Effector memory CD4-positive, alpha-beta T cell (primary cell): ENCODE results near the gene ABHD16B.

Experiments
- DNase-seq, 3 donors: peaks; one replicate each; pipeline ENCODE4 v3.0.0-alpha.2; 2020
- H3K27ac ChIP-seq: 2 replicates; pipeline ENCODE4 v1.7.0; 2013; ENCODE audit warnings: mild to moderate bottlenecking, low read length, moderate library complexity; ENCODE audit not compliant: insufficient read depth, poor library complexity, severe bottlenecking
- H3K27me3 ChIP-seq: replicated peaks from 2 replicates; pipeline ENCODE4 v1.7.0; 2013; ENCODE audit warnings: mild to moderate bottlenecking, low read length; ENCODE audit not compliant: insufficient read depth, control insufficient read depth, poor library complexity, severe bottlenecking
- H3K36me3 ChIP-seq: 2 replicates; pipeline ENCODE4 v1.7.0; 2013; ENCODE audit warnings: mild to moderate bottlenecking, low read length, moderate library complexity; ENCODE audit not compliant: control insufficient read depth, insufficient read depth
- H3K4me1 ChIP-seq: 2 replicates; pipeline ENCODE4 v1.7.0; 2013; ENCODE audit warnings: low read length, mild to moderate bottlenecking; ENCODE audit not compliant: control insufficient read depth, insufficient read depth, poor library complexity, severe bottlenecking
- H3K4me3 ChIP-seq: 2 replicates; pipeline ENCODE4 v1.7.0; 2013; ENCODE audit warnings: low read length, low read depth, mild to moderate bottlenecking; ENCODE audit not compliant: insufficient read depth, poor library complexity, severe bottlenecking
- H3K9me3 ChIP-seq: 2 replicates; pipeline ENCODE4 v1.7.0; 2013; ENCODE audit warnings: mild to moderate bottlenecking, low read length, moderate library complexity; ENCODE audit not compliant: control insufficient read depth
- total RNA-seq, 3 donors: gene quantifications; one replicate each; lab custom pipeline; 2026; lab: John Stamatoyannopoulos, UW

Gene ABHD16B
- 0 reads per million in 3 donors for total RNA-seq

DNA sequence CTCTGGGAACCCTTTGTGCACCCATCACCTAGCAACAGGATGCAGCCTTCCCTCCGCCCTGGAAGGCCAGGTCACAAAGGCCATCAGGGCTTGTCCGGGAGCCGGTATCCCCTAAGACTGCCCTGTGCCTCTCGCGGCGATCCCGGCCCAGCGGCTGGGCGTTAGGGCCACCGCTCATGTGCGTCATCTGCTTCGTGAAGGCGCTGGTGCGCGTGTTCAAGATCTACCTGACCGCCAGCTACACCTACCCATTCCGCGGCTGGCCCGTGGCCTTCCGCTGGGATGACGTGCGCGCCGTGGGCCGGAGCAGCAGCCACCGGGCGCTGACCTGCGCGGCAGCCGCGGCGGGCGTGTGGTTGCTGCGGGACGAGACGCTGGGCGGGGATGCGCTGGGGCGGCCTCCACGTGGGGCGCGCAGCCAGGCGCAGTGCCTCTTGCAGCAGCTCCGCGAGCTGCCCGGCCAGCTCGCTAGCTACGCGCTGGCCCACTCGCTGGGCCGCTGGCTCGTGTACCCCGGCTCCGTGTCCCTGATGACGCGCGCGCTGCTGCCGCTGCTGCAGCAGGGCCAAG, at the start of gene ABHD16B:
Gene ABHD16B, plus strand, starts transcription at position 134 of the 570 bp plus-strand sequence. Its CDS starts 43 bp downstream, at position 177.
- no peak within 1 kb of the TSS for H3K4me3 ChIP-seq

DNA sequence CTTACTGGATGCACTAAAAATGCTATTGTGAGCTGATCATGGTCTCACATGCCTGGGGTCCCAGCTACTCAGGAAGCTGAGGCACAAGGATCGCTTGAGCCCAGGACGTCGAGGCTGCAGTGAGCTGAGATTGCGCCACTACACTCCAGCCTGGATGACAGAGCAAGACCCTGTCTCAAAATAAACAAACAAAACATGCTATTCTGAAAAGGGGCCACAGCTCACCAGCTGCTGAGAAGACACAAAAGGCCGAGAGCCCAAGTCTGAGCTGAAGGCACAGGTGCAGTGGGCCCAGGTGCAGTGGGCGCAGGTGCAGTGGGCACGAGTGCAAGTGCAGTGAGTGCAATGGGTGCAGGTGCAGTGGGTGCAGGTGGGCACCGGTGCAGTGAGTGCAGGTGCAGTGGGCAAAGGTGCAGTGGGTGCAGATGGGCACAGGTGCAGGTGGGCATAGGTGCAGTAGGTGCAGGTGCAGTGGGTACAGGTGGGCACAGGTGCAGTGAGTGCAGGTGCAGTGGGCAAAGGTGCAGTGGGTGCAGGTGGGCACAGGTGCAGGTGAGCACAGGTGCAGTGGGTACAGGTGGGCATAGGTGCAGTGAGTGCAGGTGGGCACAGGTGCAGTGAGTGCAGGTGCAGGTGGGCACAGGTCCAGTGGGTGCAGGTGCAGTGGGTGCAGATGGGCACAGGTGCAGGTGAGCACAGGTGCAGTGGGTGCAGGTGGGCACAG, 46.2 kb upstream of the ABHD16B start:
- Histone ChIP-seq H3K4me1 (no peaks in the 10 kb centered on the region), H3K27me3 (no peaks in the 10 kb centered on the region), H3K9me3 (no peaks in the 10 kb centered on the region), H3K27ac (no peak overlapping the region), H3K36me3 (no peaks in the 10 kb centered on the region), H3K4me3 (no peak overlapping the region)
- no peak for DNase-seq

More for the DNA sequence above, at the start of gene ABHD16B:
- Histone ChIP-seq H3K4me1 (peaks cover 26% of the 10 kb centered on the region), H3K36me3 (peaks cover 7% of the 10 kb centered on the region), H3K27ac (no peak within 1 kb of the TSS), H3K9me3 (no peaks in the 10 kb centered on the region), H3K27me3 (no peaks in the 10 kb centered on the region)
- DNase-seq = no peak

DNA sequence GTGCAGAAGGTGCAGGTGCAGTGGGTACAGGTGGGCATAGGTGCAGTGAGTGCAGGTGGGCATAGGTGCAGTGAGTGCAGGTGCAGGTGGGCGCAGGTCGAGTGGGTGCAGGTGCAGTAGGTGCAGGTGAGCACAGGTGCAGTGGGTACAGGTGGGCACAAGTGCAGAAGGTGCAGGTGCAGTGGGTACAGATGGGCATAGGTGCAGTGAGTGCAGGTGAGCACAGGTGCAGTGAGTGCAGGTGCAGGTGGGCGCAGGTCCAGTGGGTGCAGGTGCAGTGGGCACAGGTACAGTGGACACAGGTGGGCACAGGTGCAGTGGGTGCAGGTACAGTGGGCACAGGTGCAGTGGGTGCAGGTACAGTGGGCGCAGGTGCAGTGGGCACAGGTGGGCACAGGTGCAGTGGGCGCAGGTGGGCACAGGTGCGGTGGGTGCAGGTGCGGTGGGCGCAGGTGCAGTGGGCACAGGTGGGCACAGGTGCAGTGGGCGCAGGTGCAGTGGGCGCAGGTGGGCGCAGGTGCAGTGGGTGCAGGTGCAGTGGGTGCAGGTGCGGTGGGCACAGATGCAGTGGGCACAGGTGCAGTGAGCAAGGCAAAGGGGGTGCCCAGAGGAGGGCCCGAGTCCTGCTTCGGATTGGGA, 45.6 kb upstream of the ABHD16B start:
- Histone ChIP-seq H3K27ac (no peak overlapping the region), H3K9me3 (no peaks in the 10 kb centered on the region), H3K27me3 (no peaks in the 10 kb centered on the region), H3K4me1 (no peaks in the 10 kb centered on the region), H3K36me3 (no peaks in the 10 kb centered on the region), H3K4me3 (no peak overlapping the region)
- no peak for DNase-seq

DNA sequence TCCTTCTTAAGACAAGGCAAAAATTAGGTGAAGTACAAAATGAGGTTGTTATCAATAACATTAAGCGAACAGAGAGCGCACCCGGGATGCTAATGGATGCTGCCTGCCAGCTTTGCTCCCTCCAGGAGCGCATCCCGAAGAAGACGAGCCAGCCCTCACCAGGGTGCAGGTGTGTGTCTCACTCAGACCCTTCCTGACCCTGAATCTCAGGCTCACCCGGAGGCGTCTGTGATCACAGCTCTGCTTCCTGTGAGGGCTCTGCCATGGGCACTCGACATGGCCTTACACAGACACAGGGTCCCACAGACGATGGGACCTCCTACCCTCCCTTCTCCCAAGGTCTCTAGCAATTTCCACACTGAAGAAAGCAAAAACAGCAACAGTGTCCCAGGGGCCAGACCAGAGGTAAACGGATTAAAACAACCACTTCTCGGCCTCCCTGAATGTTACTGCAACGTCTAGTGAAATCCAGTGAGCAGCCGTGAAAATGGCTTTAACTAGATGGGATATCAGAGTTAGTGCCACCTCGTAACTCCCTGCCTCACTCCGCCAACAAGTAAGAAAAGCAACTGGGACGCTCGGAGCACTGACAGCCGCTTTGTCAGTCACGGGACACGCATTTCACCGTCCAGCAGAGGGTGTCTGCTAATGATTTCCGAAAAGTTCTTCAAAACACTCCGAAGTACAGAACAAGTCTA, 41.9 kb upstream of the ABHD16B start:
- Histone ChIP-seq H3K4me3 (no peak overlapping the region), H3K36me3 (no peaks in the 10 kb centered on the region), H3K4me1 (no peaks in the 10 kb centered on the region), H3K27me3 (no peaks in the 10 kb centered on the region), H3K27ac (no peak overlapping the region), H3K9me3 (no peaks in the 10 kb centered on the region)
- DNase-seq = no peak

DNA sequence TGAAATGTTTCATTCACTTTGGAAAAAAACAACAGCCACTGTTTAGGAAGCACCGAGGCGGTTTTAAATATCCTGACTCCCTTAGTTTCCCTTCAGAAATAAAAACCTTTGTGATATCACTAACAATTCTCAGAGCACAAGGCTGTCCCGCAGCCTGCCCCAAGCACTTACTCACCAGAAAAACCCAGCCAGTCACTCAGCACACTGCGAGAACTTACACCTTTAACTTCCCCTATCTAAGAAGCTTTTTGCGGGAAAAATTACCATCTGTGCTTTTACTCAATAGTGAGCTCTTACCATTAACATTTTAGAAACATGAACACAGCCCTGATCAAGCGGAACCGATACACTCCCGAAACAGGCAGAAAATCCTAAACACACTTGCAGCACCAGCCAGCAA, 39.5 kb upstream of the ABHD16B start:
- Histone ChIP-seq H3K9me3 (no peaks in the 10 kb centered on the region), H3K27ac (no peak overlapping the region), H3K4me3 (no peak overlapping the region), H3K27me3 (peaks cover 9% of the 10 kb centered on the region), H3K36me3 (no peaks in the 10 kb centered on the region), H3K4me1 (no peaks in the 10 kb centered on the region)
- no peak for DNase-seq

DNA sequence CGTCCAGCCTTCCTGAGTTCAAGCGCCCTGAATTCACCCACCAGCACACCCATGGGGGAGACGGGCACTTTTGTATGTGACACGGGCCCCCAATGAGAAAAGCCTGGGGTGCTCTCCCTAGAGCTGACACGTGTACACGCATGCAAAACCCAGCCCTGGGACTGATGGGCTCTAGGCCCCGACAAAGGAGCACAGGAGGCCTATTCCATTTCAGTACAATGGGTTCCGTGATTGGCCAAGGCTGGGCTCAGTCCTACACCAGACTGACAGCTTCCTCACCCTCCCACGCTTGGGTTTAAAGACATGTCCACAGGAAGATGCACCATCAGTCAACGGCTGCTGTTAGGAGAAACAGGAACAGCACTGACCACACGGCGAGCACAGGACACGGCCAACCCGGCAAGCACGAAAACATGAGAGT, 39.0 kb upstream of the ABHD16B start:
- Histone ChIP-seq H3K36me3 (no peaks in the 10 kb centered on the region), H3K4me3 (no peak overlapping the region), H3K27ac (no peak overlapping the region), H3K4me1 (no peaks in the 10 kb centered on the region), H3K27me3 (peaks cover 12% of the 10 kb centered on the region), H3K9me3 (no peaks in the 10 kb centered on the region)
- DNase-seq = no peak

DNA sequence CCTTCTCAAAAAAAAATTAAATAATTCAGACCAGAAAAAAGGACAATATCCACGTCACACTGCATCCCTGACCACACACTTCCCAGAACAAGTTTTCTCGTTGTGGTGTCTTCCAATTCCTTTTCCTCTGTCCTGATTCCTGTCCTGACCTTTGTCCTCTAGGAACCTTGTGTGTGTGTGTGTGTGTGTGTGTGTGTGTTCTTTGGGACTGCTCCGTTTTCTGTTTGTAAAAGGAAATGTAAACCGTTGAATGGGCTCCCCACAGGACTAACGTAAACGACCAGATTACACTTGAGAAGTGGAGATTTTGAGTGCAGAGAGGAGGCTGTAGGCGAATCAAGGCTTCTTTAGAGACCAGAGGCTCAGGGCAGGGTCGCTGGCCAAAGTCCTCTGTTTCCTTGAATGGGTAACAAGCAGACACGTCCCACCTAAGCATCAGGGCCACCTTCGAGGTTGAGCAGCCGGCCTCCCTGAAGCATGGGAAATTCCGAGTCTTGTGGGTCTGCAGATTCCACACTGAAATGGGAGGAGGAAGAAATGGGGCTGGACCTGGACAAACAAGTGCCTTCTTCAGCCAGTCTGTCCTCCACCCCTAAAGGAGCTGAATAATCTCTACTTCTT, 37.5 kb upstream of the ABHD16B start:
- Histone ChIP-seq H3K36me3 (no peaks in the 10 kb centered on the region), H3K27ac (no peak overlapping the region), H3K27me3 (peaks cover 23% of the 10 kb centered on the region), H3K9me3 (no peaks in the 10 kb centered on the region), H3K4me1 (peaks cover under 1% of the 10 kb centered on the region), H3K4me3 (no peak overlapping the region)
- DNase-seq = no peak

DNA sequence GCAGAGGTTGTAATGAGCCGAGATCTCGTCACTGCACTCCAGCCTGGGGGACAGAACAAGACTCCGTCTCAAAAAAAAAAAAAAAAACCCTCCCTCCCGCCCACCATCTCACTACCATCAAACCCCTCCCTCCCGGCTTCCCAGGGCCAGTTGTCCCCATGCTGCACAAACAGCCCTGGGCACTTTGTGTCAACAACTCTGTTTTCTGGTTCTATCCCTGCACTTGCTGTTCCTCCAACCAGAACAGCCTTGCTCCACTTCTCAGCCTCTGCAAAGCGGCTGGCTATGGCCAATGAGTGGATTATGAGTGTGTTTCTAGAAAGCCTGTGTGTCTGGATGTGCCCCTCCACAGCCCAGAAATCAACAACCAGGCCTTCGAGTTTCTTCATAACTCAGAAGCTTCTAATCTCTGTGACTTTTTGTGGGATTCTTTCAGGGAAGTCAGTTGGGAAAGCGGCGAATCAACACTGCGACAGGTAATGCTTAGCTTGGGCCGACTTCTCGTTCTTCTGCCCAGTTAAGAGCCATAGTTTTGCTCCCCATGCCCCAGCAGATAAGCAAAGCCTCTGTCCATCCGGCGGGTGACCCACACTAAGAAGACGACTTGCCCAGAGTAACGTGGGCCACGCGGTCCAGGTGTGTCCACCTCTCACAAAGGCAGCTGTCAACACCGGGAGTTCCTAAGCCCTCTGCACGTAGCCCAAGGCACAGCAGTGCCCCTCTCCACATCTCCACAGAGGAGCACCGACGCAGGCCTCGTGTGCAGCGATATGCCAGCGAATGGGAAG, 35.8 kb upstream of the ABHD16B start:
- H3K27ac ChIP-seq = no peak overlapping the region
- H3K36me3 ChIP-seq = no peaks in the 10 kb centered on the region
- no peak overlapping the region for H3K4me3 ChIP-seq
- no peaks in the 10 kb centered on the region for H3K9me3 ChIP-seq
- peaks cover 36% of the 10 kb centered on the region for H3K27me3 ChIP-seq
- no peak for DNase-seq
- peaks cover 10% of the 10 kb centered on the region for H3K4me1 ChIP-seq

DNA sequence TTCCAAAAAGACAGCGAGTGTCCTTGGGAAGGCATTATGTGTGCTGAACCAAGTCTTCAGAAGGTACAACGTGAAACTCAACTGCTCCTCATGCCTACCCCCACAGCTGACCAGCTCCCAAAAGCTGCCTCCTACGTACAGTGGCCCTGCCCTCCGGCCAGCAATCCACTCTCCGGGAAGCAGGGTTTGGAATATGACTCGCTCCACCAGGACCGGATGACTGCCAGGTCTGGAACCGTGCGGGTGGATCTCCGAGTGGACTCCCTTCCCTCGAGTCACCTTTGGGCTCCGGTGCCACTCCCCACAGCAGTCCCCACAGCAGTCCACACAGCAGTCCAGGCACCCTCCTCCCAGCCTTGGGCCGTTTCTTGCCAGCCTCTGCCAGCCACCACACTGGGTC, 34.5 kb upstream of the ABHD16B start:
- DNase-seq = no peak
- Histone ChIP-seq H3K9me3 (no peaks in the 10 kb centered on the region), H3K27ac (no peak overlapping the region), H3K4me3 (no peak overlapping the region), H3K36me3 (no peaks in the 10 kb centered on the region), H3K27me3 (peaks cover 36% of the 10 kb centered on the region), H3K4me1 (peaks cover 10% of the 10 kb centered on the region)
